Neural cell (in vitro differentiated cells): ENCODE results near the gene MT3. TPM values are rescaled to one million over a fixed set of nuclear protein-coding genes. Genes with fewer than 3 reads are reported as not detected.

Source experiments
- H2AFZ ChIP-seq: fragments of 200-600, 300-800 bp; sonication (generic), shearing (Covaris generic); 2 replicates; pipeline ENCODE4 v1.6.0; 2014; ENCODE audit warnings: low read depth, mild to moderate bottlenecking, antibody characterized with exemption, low read length, moderate library complexity
- H3F3A ChIP-seq: fragments of 200-600 bp; shearing (Covaris generic); 2 replicates; pipeline ENCODE4 v1.6.1; 2016; ENCODE audit warnings: mild to moderate bottlenecking, moderate library complexity, mixed read lengths, antibody characterized with exemption, low read length; ENCODE audit not compliant: insufficient read depth, poor library complexity, severe bottlenecking
- H3K27ac ChIP-seq: fragments of 200-600, 300-800 bp; sonication (generic), shearing (Covaris generic); 2 replicates; pipeline ENCODE4 v1.5.1; 2014; ENCODE audit warnings: mild to moderate bottlenecking, low read length, moderate library complexity
- H3K27me3 ChIP-seq: fragments of 300-800, 200-600 bp; sonication (generic), shearing (Covaris generic); 2 replicates; pipeline ENCODE4 v1.6.0; 2014; ENCODE audit warnings: mild to moderate bottlenecking, low read depth, low read length, moderate library complexity; ENCODE audit not compliant: insufficient read depth
- H3K36me3 ChIP-seq: fragments of 300-800, 200-600 bp; sonication (generic), shearing (Covaris generic); 2 replicates; pipeline ENCODE4 v1.5.1; 2014; ENCODE audit warnings: mild to moderate bottlenecking, antibody characterized with exemption, low read length, moderate library complexity; ENCODE audit not compliant: insufficient read depth
- H3K4me2 ChIP-seq: fragments of 300-800, 200-600 bp; sonication (generic), shearing (Covaris generic); 2 replicates; pipeline ENCODE4 v1.6.0; 2014; ENCODE audit warnings: mild to moderate bottlenecking, low read length
- H3K4me3 ChIP-seq: fragments of 300-800, 200-600 bp; sonication (generic), shearing (Covaris generic); 2 replicates; pipeline ENCODE4 v1.5.1; 2014; ENCODE audit warnings: mild to moderate bottlenecking, low read length, moderate library complexity
- H3K79me2 ChIP-seq: fragments of 200-600 bp; shearing (Covaris generic); replicated peaks from 2 replicates; pipeline ENCODE4 v1.6.0; 2014; ENCODE audit warnings: mild to moderate bottlenecking, low read length, moderate library complexity; ENCODE audit not compliant: insufficient read depth
- H3K9ac ChIP-seq: fragments of 300-800, 200-600 bp; sonication (generic), shearing (Covaris generic); 2 replicates; pipeline ENCODE4 v1.6.1; 2016; ENCODE audit warnings: mild to moderate bottlenecking, low read length, mixed read lengths
- H3K9me2 ChIP-seq: fragments of 200-600 bp; shearing (Covaris generic); 2 replicates; pipeline ENCODE4 v1.6.1; 2016; ENCODE audit warnings: mild to moderate bottlenecking, low read length, mixed read lengths; ENCODE audit not compliant: insufficient read depth
- H3K9me3 ChIP-seq: fragments of 200-600, 300-800 bp; sonication (generic), shearing (Covaris generic); 2 replicates; pipeline ENCODE4 v1.6.1; 2016; ENCODE audit warnings: mild to moderate bottlenecking, mixed run types, low read length, moderate library complexity, mixed read lengths
- H4K20me1 ChIP-seq: fragments of 200-600 bp; shearing (Covaris generic); 2 replicates; pipeline ENCODE4 v1.6.1; 2016; ENCODE audit warnings: mild to moderate bottlenecking, mixed run types; ENCODE audit not compliant: insufficient read depth
- EP300 ChIP-seq: fragments of 450-650 bp; conservative IDR thresholded peaks from 2 replicates; pipeline ENCODE4 v1.6.1; 2014; ENCODE audit warnings: antibody characterized with exemption, mild to moderate bottlenecking, moderate library complexity; ENCODE audit not compliant: poor library complexity, severe bottlenecking
- EZH2 ChIP-seq: fragments of 200-600, 300-800 bp; shearing (Covaris generic), sonication (generic); IDR thresholded peaks from 2 replicates; pipeline ENCODE4 v1.6.1; 2014; ENCODE audit warnings: antibody characterized with exemption, low read length, borderline replicate concordance, mild to moderate bottlenecking; ENCODE audit not compliant: insufficient read depth, poor library complexity, severe bottlenecking
- MXI1 ChIP-seq: fragments of 450-650 bp; conservative IDR thresholded peaks from 2 replicates; pipeline ENCODE4 v1.6.1; 2014; ENCODE audit warnings: antibody characterized with exemption, mild to moderate bottlenecking; ENCODE audit not compliant: poor library complexity, severe bottlenecking
- POLR2AphosphoS5 ChIP-seq: IDR thresholded peaks from 2 replicates; pipeline ENCODE4 v1.6.1; 2012
- RAD21 ChIP-seq: fragments of 450-650 bp; conservative IDR thresholded peaks from 2 replicates; pipeline ENCODE4 v1.6.1; 2014; ENCODE audit warnings: antibody characterized with exemption, mild to moderate bottlenecking, moderate library complexity
- SMC3 ChIP-seq: fragments of 450-650 bp; conservative IDR thresholded peaks from 2 replicates; pipeline ENCODE4 v1.6.1; 2014; ENCODE audit warnings: antibody characterized with exemption, mild to moderate bottlenecking, moderate library complexity; ENCODE audit not compliant: poor library complexity
- TAF1 ChIP-seq: IDR thresholded peaks from 2 replicates; pipeline ENCODE4 v1.6.1; 2012; ENCODE audit warnings: low read depth
- polyA plus RNA-seq: library from polyadenylated mRNA; depleted of rRNA; stranded (reverse); fragments of >200 nt; gene quantifications from 2 replicates; pipeline ENCODE4 v1.2.3, GENCODE V29; 2014
- TF ChIP-seq, protein P1 (sequence below): IDR thresholded peaks from 2 replicates; pipeline ENCODE4 v1.6.1; 2012; ENCODE audit warnings: borderline replicate concordance
- TF ChIP-seq, protein P2 (sequence below): fragments of 450-650 bp; IDR thresholded peaks from 2 replicates; pipeline ENCODE4 v1.5.1; 2014; ENCODE audit warnings: antibody characterized with exemption, mild to moderate bottlenecking, moderate library complexity; ENCODE audit not compliant: poor library complexity, severe bottlenecking

Gene MT3
- polyA plus RNA-seq, 1 donor from 2014 or later = 1.9 TPM

DNA sequence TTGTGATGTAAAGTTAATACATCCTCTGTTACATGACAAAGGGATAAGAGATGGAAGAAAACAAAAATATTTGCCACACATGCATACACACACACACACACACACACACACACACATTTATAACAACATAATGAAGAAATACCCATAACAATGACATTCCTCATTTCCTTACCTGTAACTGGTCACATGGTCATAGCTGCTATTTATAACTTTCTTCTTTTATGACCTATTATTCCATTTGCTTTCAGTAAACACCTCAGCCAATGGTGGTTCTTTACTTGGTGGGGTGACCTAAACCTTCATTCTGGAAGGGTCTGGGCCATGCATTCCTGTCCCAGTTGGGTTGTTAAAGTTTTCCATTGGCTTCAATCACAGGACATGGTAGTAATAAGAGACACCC, 24.4 kb downstream of the MT3 start:
- Histone ChIP-seq H3K27me3 (peaks cover 77% of the 10 kb centered on the region), H2AFZ (no peak overlapping the region), H4K20me1 (no peaks in the 10 kb centered on the region), H3K9me2 (no peaks in the 10 kb centered on the region), H3K79me2 (no peaks in the 10 kb centered on the region), H3K36me3 (no peaks in the 10 kb centered on the region), H3K4me2 (no peak overlapping the region), H3K4me3 (no peak overlapping the region), H3K9ac (no peak overlapping the region), H3K9me3 (no peaks in the 10 kb centered on the region), H3K27ac (no peak overlapping the region), H3F3A (no peaks in the 10 kb centered on the region)
- TF ChIP-seq, protein P1, sequence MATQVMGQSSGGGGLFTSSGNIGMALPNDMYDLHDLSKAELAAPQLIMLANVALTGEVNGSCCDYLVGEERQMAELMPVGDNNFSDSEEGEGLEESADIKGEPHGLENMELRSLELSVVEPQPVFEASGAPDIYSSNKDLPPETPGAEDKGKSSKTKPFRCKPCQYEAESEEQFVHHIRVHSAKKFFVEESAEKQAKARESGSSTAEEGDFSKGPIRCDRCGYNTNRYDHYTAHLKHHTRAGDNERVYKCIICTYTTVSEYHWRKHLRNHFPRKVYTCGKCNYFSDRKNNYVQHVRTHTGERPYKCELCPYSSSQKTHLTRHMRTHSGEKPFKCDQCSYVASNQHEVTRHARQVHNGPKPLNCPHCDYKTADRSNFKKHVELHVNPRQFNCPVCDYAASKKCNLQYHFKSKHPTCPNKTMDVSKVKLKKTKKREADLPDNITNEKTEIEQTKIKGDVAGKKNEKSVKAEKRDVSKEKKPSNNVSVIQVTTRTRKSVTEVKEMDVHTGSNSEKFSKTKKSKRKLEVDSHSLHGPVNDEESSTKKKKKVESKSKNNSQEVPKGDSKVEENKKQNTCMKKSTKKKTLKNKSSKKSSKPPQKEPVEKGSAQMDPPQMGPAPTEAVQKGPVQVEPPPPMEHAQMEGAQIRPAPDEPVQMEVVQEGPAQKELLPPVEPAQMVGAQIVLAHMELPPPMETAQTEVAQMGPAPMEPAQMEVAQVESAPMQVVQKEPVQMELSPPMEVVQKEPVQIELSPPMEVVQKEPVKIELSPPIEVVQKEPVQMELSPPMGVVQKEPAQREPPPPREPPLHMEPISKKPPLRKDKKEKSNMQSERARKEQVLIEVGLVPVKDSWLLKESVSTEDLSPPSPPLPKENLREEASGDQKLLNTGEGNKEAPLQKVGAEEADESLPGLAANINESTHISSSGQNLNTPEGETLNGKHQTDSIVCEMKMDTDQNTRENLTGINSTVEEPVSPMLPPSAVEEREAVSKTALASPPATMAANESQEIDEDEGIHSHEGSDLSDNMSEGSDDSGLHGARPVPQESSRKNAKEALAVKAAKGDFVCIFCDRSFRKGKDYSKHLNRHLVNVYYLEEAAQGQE = no peak
- no peak for TF ChIP-seq SMC3
- TF ChIP-seq RAD21 = no peak
- TF ChIP-seq POLR2AphosphoS5 = no peak
- TF ChIP-seq, protein P2, sequence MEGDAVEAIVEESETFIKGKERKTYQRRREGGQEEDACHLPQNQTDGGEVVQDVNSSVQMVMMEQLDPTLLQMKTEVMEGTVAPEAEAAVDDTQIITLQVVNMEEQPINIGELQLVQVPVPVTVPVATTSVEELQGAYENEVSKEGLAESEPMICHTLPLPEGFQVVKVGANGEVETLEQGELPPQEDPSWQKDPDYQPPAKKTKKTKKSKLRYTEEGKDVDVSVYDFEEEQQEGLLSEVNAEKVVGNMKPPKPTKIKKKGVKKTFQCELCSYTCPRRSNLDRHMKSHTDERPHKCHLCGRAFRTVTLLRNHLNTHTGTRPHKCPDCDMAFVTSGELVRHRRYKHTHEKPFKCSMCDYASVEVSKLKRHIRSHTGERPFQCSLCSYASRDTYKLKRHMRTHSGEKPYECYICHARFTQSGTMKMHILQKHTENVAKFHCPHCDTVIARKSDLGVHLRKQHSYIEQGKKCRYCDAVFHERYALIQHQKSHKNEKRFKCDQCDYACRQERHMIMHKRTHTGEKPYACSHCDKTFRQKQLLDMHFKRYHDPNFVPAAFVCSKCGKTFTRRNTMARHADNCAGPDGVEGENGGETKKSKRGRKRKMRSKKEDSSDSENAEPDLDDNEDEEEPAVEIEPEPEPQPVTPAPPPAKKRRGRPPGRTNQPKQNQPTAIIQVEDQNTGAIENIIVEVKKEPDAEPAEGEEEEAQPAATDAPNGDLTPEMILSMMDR = no peak
- no peak for TF ChIP-seq EZH2
- TF ChIP-seq TAF1 = no peak
- TF ChIP-seq MXI1 = no peak

DNA sequence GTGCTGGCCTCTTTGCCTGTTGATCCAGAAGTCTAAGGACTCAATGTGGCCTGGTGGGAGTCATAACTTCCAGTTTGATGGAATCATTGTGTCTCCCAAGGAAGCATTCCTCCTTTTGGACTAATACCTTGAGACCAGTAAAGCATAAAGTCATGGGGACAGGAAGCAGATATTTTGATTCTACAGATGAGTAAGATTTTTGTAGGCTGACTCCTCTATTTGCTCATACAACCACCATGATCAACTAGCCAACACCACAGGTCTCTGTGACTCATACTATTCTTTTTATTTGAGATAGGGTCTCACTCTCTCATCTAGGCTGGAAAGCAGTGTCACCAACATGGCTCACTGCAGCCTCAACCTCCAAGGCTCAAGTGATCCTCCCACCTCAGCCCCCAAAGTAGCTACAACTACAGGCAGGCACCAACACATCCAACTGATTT, 25.2 kb downstream of the MT3 start:
- Histone ChIP-seq H3F3A (no peaks in the 10 kb centered on the region), H3K4me3 (no peak overlapping the region), H3K36me3 (no peaks in the 10 kb centered on the region), H3K9me3 (no peaks in the 10 kb centered on the region), H3K27ac (no peak overlapping the region), H3K4me2 (no peak overlapping the region), H2AFZ (no peak overlapping the region), H3K79me2 (no peaks in the 10 kb centered on the region), H3K9ac (no peak overlapping the region), H3K9me2 (no peaks in the 10 kb centered on the region), H4K20me1 (no peaks in the 10 kb centered on the region), H3K27me3 (peaks cover 77% of the 10 kb centered on the region)
- TF ChIP-seq EZH2 = no peak
- TF ChIP-seq SMC3 = no peak
- TF ChIP-seq, protein P2 = no peak
- TF ChIP-seq MXI1 = no peak
- TF ChIP-seq POLR2AphosphoS5 = no peak
- TF ChIP-seq TAF1 = no peak
- TF ChIP-seq, protein P1 = no peak
- TF ChIP-seq RAD21 = no peak
- TF ChIP-seq EP300 = no peak
